Psoas muscle (tissue), 8 donors: ENCODE results near the gene GPR150. TPM values are rescaled to one million over a fixed set of nuclear protein-coding genes. Genes with fewer than 3 reads are reported as not detected.

Experiments
- ATAC-seq, 4 donors: fragments of 200-7000 bp; cut with Tn5 transposase; one replicate each; pipeline ENCODE4 v1.9.1; 2020; ENCODE audit warnings: moderate library complexity in 3 of 4, mild to moderate bottlenecking in 2 of 4
- DNase-seq, 2 donors: peaks; one replicate each; pipeline ENCODE4 v3.0.0-alpha.2; 2020
- H3K27ac ChIP-seq: fragments of 200-600 bp; one replicate; pipeline ENCODE4 v1.8.0; 2022
- H3K27me3 ChIP-seq, 3 donors: fragments of 200-600 bp in 1 of 3; one replicate each; pipeline versions ENCODE4 v1.6.1 to v1.8.0; 2013 to 2022; ENCODE audit warnings: low read length in 2 of 3, mild to moderate bottlenecking in 2 of 3, moderate library complexity in 1 of 3; ENCODE audit not compliant: insufficient read depth in 3 of 3
- H3K36me3 ChIP-seq, 2 donors: fragments of 200-600 bp in 1 of 2; one replicate each; pipeline versions ENCODE4 v1.6.1 to v1.8.0; 2013 to 2022; ENCODE audit warnings: low read depth in 1 of 2, mild to moderate bottlenecking in 1 of 2, moderate library complexity in 1 of 2; ENCODE audit not compliant: insufficient read depth in 1 of 2
- H3K4me1 ChIP-seq: fragments of 200-600 bp; one replicate; pipeline ENCODE4 v1.8.0; 2022
- H3K4me3 ChIP-seq: fragments of 200-600 bp; one replicate; pipeline ENCODE4 v1.8.0; 2022; ENCODE audit warnings: mild to moderate bottlenecking
- H3K9me3 ChIP-seq: fragments of 200-600 bp; one replicate; pipeline ENCODE4 v1.8.0; 2022
- CTCF ChIP-seq: fragments of 200-600 bp; IDR thresholded peaks from one replicate; pipeline ENCODE4 v1.8.0; 2022; ENCODE audit warnings: antibody characterized with exemption
- WGBS, 3 donors: extraction: QIAGEN DNeasy Blood & Tissue Kit; methylation state at CpG; one replicate each; pipeline versions ENCODE4 v1.1.6 to v1.1.7; 2013; 5-methylcytosine and 5-hydroxymethylcytosine counted together
- intact Hi-C, 2 donors: fragments of 100-400 bp; cut with DNase I; formaldehyde crosslinking; loops; one replicate each; pipeline versions ENCODE4 v1.11.0 to v1.14.2; 2022
- polyA plus RNA-seq, 3 donors: library from polyadenylated mRNA; stranded (reverse); fragments of 200-250 nt; gene quantifications; one replicate each; pipeline ENCODE4 v1.2.3, GENCODE V29; 2013
- total RNA-seq, 4 donors: library from RNA; stranded (reverse); fragmentation: NEBNext Ultra II Directional in 2 of 4; extraction: Animal tissue kit (Norgen Biotek cat#: 25700) in 2 of 4; gene quantifications; one replicate each; pipeline versions ENCODE4 v1.2.1 to v1.2.4, GENCODE V29; 2021 to 2023
- donor health status: healthy with polysubstance abuse.
- donor health status: DM: no; HTN: no; CAD: no; lungs with moderate emphysema.
- donor health status: Bipolar disorder and iron deficiency.
- donor health status: healthy.
- donor health status: DM: yes; HTN: yes; CAD: no.
- donor health status: DM: no; HTN: no; CAD: no.
- donor health status: DM: no; HTN: no; CAD: no.
- donor health status: DM: yes; HTN: yes; CAD: no.

GPR150 gene
- total and polyA plus RNA-seq, 7 donors = 0.10 to 0.64 (median 0.29) TPM; not detected in 2

DNA sequence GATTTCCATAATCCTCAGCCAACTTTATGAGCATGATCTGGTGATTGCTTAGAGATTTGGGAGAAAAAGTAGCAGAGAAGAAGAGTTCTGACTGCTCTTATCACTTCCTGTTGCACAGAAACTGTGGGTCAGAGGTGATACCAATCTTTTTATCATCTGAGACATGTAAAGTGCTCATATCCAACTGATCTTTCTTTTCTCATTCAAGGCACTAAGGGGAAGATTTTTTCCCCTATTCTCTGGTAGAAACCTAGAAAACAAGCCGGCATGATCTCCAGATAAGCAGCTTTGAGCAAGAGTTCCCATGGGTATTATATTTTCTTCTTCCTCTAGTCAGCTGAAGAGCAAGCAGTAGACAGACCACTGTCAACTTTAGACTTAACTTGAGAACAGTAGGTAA, 29.0 kb upstream of the GPR150 start:
- Histone ChIP-seq H3K27me3 (no peaks in the 10 kb centered on the region), H3K27ac (no peak overlapping the region), H3K4me3 (no peak overlapping the region), H3K9me3 (no peaks in the 10 kb centered on the region), H3K4me1 (peaks cover 1% of the 10 kb centered on the region), H3K36me3 (peaks cover 0 to 19% of the 10 kb centered on the region in 2 donors)
- DNase-seq (no peak), ATAC-seq (no peak)
- intact Hi-C loops = no loop called here
- no peak for TF ChIP-seq CTCF
- 77 to 88% (median 82%) methylated on average over 1 of the region's 1 CpG for WGBS, 3 donors

GRCh38 chr5:95591490-95591901, 28.4 kb upstream of the GPR150 start:
- Histone ChIP-seq H3K27ac (no peak overlapping the region), H3K4me1 (peaks cover 6% of the 10 kb centered on the region), H3K9me3 (no peaks in the 10 kb centered on the region), H3K27me3 (no peaks in the 10 kb centered on the region), H3K4me3 (no peak overlapping the region), H3K36me3 (peaks cover 0 to 19% of the 10 kb centered on the region in 2 donors)
- ATAC-seq (no peak), DNase-seq (no peak)
- TF ChIP-seq CTCF = no peak
- intact Hi-C loops = no loop called here
- 96 to 98% (median 96%) methylated on average over 5 of the region's 5 CpGs for WGBS, 3 donors

DNA sequence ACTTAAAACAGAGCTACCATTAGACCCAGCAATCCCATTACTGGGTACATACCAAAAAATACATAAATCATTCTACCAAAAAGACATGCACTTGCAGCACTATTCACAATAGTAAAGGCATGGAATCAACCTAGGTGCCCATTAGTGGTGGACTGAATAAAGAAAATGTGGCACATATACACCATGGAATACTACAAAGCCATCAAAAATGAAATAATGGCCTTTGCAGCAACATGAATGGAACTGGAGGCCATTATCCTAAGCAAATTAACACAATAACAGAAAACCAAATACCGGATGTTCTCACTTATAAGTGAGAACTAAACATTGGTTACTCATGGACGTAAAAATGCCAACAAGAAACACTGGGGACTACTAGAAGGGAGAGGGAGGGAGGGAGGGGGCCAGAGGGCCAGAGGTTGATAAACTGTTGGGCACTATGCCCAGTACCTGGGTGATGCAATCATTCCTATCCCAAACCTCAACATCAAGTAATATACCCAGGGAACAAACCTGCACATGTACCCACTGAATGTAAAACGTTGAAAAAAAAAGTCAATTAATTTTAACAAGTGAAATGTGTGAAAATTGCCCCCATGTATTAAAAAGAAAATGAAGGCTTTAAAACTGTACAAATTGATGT, 24.5 kb upstream of the GPR150 start:
- H3K4me1 ChIP-seq = peaks cover 6% of the 10 kb centered on the region
- no peak overlapping the region for H3K27ac ChIP-seq
- intact Hi-C loops = no loop called here
- H3K4me3 ChIP-seq = no peak overlapping the region
- H3K27me3 ChIP-seq = no peaks in the 10 kb centered on the region
- H3K36me3 ChIP-seq = peaks cover 0 to 19% of the 10 kb centered on the region in 2 donors
- no peak for TF ChIP-seq CTCF
- whole genome bisulfite sequencing, 3 donors = 94 to 98% (median 97%) methylated on average over 3 of the region's 3 CpGs
- no peak for DNase-seq
- ATAC-seq = no peak
- H3K9me3 ChIP-seq = no peaks in the 10 kb centered on the region

GRCh38 chr5:95599252-95599651, 20.6 kb upstream of the GPR150 start:
- no peak for TF ChIP-seq CTCF
- Histone ChIP-seq H3K36me3 (peaks cover 0 to 14% of the 10 kb centered on the region in 2 donors), H3K27me3 (no peaks in the 10 kb centered on the region), H3K27ac (no peak overlapping the region), H3K4me1 (peaks cover 6% of the 10 kb centered on the region), H3K9me3 (no peaks in the 10 kb centered on the region), H3K4me3 (no peak overlapping the region)
- ATAC-seq (no peak), DNase-seq (no peak)
- WGBS, 3 donors = 78 to 100% (median 83%) methylated on average over 1 of the region's 1 CpG
- intact Hi-C loops = no loop called here

DNA sequence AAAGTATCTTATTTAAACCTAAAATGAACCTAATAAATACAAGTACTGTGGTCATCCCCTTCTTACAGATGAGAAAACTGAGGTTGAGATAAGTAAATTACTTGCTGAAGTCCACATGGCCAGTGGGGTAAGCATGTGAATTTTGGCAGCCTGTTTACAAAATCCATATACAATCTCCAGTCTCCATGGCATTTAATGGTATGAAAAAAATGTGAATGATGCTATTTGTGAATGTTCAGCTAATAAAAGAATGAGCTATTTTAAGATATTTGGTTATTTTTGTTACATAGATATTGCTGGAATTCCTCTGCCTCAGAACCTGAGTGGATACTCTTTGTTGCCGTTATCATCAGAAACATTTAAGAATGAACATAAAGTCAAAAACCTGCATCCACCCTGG, 19.3 kb upstream of the GPR150 start:
- no peak for TF ChIP-seq CTCF
- Histone ChIP-seq H3K36me3 (peaks cover 0 to 14% of the 10 kb centered on the region in 2 donors), H3K4me1 (peaks cover 6% of the 10 kb centered on the region), H3K4me3 (no peak overlapping the region), H3K27ac (no peak overlapping the region), H3K27me3 (no peaks in the 10 kb centered on the region), H3K9me3 (no peaks in the 10 kb centered on the region)
- DNase-seq (no peak), ATAC-seq (no peak)
- intact Hi-C loops = no loop called here
- WGBS, 3 donors = 87 to 92% (median 89%) methylated on average over 1 of the region's 1 CpG
